RWPE2 (cell line): Measurements from ENCODE around the gene FBF1.

ENCODE experiments used
- ATAC-seq: fragments of 200-7000 bp; cut with Tn5 transposase; 3 replicates; pipeline ENCODE4 v1.9.1; 2021; ENCODE audit warnings: low read depth
- DNase-seq: peaks from one replicate; pipeline ENCODE4 v3.0.0-alpha.2; 2020; ENCODE audit warnings: low spot score
- H3K27ac ChIP-seq: fragments of 450-650 bp; 2 replicates; pipeline ENCODE4 v1.5.1; 2017; ENCODE audit warnings: mild to moderate bottlenecking; ENCODE audit not compliant: poor library complexity, severe bottlenecking
- H3K27me3 ChIP-seq: fragments of 250-450 bp; sonication (Bioruptor Pico); 2 replicates; pipeline ENCODE4 v1.5.1; 2021; ENCODE audit warnings: mild to moderate bottlenecking, moderate library complexity; ENCODE audit not compliant: insufficient read depth, poor library complexity, severe bottlenecking
- H3K36me3 ChIP-seq: fragments of 250-450 bp; sonication (Bioruptor Pico); 2 replicates; pipeline ENCODE4 v1.5.1; 2020; ENCODE audit warnings: low read depth, mild to moderate bottlenecking, moderate library complexity
- H3K4me1 ChIP-seq: fragments of 250-450 bp; sonication (Bioruptor Pico); 2 replicates; pipeline ENCODE4 v1.5.1; 2021; ENCODE audit warnings: mild to moderate bottlenecking, moderate library complexity; ENCODE audit not compliant: insufficient read depth, poor library complexity, severe bottlenecking
- H3K4me3 ChIP-seq: fragments of 250-450 bp; sonication (Bioruptor Pico); 2 replicates; pipeline ENCODE4 v1.5.1; 2021; ENCODE audit warnings: mild to moderate bottlenecking, moderate library complexity; ENCODE audit not compliant: severe bottlenecking
- H3K9me3 ChIP-seq: fragments of 250-450 bp; sonication (Bioruptor Pico); 2 replicates; pipeline ENCODE4 v1.5.1; 2021; ENCODE audit warnings: mild to moderate bottlenecking, moderate library complexity; ENCODE audit not compliant: severe bottlenecking
- TF ChIP-seq, protein P1 (sequence below): fragments of 450-650 bp; IDR thresholded peaks from one replicate; pipeline ENCODE4 v1.5.1; 2017; ENCODE audit warnings: mild to moderate bottlenecking, moderate library complexity; ENCODE audit not compliant: poor library complexity, severe bottlenecking

The FBF1 gene

DNA sequence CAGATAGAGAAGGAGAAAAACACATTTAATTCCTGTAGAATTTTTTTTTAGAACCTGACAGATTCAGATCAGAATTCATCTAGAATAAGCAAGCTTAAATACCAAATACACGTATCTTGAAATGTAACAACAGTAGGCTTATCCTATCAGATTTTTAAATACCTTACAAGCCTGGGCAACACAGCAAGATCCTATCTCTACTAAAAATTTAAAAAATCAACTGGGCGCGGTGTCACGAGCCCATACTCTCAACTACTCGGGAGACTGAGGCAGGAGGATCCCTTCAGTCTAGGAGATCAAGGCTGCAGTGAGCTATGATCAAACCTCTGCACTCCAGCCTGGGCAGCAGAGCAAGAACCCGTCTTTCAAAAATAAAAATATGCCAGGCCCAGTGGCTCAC lies 24.6 kb upstream of the FBF1 start:
- Histone ChIP-seq H3K36me3 (peaks cover 6% of the 10 kb centered on the region), H3K27me3 (no peaks in the 10 kb centered on the region), H3K9me3 (no peaks in the 10 kb centered on the region), H3K4me3 (no peak overlapping the region), H3K4me1 (no peaks in the 10 kb centered on the region), H3K27ac (no peak overlapping the region)
- TF ChIP-seq, protein P1, sequence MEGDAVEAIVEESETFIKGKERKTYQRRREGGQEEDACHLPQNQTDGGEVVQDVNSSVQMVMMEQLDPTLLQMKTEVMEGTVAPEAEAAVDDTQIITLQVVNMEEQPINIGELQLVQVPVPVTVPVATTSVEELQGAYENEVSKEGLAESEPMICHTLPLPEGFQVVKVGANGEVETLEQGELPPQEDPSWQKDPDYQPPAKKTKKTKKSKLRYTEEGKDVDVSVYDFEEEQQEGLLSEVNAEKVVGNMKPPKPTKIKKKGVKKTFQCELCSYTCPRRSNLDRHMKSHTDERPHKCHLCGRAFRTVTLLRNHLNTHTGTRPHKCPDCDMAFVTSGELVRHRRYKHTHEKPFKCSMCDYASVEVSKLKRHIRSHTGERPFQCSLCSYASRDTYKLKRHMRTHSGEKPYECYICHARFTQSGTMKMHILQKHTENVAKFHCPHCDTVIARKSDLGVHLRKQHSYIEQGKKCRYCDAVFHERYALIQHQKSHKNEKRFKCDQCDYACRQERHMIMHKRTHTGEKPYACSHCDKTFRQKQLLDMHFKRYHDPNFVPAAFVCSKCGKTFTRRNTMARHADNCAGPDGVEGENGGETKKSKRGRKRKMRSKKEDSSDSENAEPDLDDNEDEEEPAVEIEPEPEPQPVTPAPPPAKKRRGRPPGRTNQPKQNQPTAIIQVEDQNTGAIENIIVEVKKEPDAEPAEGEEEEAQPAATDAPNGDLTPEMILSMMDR = no peak
- no peak for DNase-seq
- no peak for ATAC-seq

DNA sequence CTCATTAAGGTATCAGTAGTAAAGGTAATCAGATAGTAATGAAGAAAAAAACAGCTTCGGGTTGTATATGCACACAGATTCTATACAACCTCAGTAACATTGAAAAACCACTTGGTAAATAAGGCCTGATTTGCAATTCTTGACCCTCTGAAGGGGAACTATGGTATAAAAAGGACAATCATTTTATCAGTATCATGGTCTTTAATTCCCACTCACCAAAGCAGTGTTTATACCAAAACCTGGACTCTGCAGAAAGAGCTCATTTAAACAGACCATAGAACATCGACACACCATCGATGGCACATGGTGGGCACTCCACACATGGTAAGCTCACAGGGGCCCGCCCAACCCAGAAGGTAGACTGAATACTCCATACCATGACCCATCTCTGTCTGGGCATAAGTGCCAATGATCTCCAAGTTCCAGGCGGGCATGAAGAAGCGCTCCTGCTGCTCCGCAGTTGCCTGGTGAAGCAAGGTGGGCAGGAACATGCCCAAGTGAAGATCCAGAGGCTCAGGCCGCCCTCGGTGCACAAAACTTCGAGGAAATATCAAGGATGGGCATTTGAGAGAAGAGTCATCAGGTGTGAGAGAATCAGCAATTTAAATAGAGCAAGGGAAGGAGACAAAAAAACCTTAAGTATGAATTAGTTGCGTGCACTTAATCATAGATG lies 19.1 kb upstream of the FBF1 start:
- no peaks in the 10 kb centered on the region for H3K4me1 ChIP-seq
- no peak overlapping the region for H3K4me3 ChIP-seq
- TF ChIP-seq, protein P1 = no peak
- peaks cover 22% of the 10 kb centered on the region for H3K36me3 ChIP-seq
- H3K9me3 ChIP-seq = no peaks in the 10 kb centered on the region
- ATAC-seq (no peak), DNase-seq (no peak)
- H3K27me3 ChIP-seq = no peaks in the 10 kb centered on the region
- H3K27ac ChIP-seq = no peak overlapping the region

DNA sequence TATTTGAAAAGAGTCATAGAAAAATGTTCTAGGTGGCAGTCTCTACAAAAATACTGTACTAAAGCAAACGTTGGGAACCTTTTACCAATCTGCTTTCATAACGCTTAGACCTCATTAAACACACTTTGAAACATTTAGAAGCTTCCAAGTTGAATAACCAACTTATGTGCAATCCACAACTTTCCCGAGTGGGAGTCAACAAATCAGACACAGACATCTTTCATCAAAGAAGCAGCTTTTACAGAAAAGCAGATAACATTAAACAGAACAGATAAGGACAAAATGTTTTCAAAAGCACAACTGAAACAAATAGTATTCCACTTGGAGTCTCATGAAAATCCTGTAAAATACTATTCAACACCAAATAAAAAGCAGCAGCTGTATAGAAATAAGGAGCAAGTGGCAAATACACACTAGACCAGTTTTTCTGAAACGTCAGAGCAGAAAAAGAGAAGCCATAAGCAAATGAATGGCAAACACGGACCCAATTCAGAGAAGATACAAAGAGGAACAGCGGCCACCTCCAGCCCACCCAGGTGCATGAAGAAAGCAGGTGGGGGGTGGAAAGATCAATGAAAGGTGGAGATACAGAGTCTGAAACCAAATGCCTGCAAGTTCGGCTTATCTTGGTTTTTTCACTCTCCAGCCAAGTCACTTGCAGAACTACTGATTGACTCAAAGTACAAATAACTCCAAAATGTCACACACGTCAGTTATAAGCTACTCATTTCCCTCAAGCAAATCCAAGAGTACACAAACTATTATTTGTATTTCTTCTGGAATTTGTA lies 18.4 kb upstream of the FBF1 start:
- DNase-seq (no peak), ATAC-seq (no peak)
- Histone ChIP-seq H3K9me3 (no peaks in the 10 kb centered on the region), H3K27me3 (no peaks in the 10 kb centered on the region), H3K4me1 (no peaks in the 10 kb centered on the region), H3K4me3 (no peak overlapping the region), H3K36me3 (peaks cover 22% of the 10 kb centered on the region), H3K27ac (no peak overlapping the region)
- TF ChIP-seq, protein P1 = no peak

DNA sequence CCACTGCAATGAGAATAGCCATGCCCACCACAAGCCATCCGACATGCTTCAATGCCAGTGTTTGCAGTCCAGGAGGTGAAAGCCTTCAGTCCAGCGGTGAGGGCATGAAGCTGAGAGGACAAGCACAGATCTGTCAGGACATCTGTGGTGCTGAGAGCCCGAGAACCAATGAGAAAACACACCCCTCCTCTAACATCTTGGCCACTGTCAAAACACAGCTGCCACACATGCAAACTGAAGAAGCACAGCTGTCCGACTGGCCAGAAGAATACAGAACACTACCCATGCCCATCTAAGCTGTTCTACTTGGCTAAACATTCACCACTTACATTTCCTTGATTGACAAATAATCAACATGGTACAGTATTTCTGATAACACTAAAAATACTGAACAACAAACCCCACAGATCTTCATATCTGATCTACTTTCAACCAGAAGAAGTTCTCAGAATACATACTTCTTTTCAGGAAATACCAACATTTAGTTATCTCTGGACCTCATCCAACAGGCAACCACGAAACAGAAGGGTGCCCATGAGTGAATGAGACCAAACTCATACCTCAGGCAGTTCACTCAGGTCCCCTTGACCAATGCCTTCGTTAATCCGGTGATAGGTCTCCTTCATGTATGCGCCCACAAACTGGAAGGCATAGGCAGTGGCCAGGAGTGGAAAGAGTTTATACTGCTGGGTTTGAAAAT lies 10.2 kb upstream of the FBF1 start:
- ATAC-seq = no peak
- H3K36me3 ChIP-seq = peaks cover 63% of the 10 kb centered on the region

More for the DNA sequence above, 10.2 kb upstream of the FBF1 start:
- Histone ChIP-seq H3K4me1 (no peaks in the 10 kb centered on the region), H3K4me3 (no peak overlapping the region), H3K27me3 (no peaks in the 10 kb centered on the region), H3K9me3 (no peaks in the 10 kb centered on the region), H3K27ac (no peak overlapping the region)
- no peak for DNase-seq
- TF ChIP-seq, protein P1 = no peak
